Measurements from ENCODE around the gene LDLRAD4. TPM values are rescaled to one million over a fixed set of nuclear protein-coding genes. Genes with fewer than 3 reads are reported as not detected.

The LDLRAD4 gene
- total RNA-seq, 1 experiment from 2014 or later = 1.7 TPM

- Histone ChIP-seq H3K9me3 (ENCODE audit: insufficient read depth, low read depth) (no peaks in the 10 kb centered on the region), H4K20me1 (ENCODE audit: insufficient read depth) (no peaks in the 10 kb centered on the region), H3K4me3 (no peak overlapping the region), H3K27me3 (ENCODE audit: insufficient read depth, low read depth) (peaks cover 43% of the 10 kb centered on the region), H2AFZ (no peak overlapping the region), H3K4me2 (no peak overlapping the region), H3K4me1 (replicated peaks; ENCODE audit: insufficient read depth) (no peaks in the 10 kb centered on the region), H3F3A (ENCODE audit: insufficient read depth, low read depth) (no peaks in the 10 kb centered on the region), H3K9me2 (ENCODE audit: insufficient read depth) (no peaks in the 10 kb centered on the region), H3K27ac (no peak overlapping the region), H3K36me3 (ENCODE audit: low read depth) (no peaks in the 10 kb centered on the region), H3K79me2 (ENCODE audit: low read depth) (no peaks in the 10 kb centered on the region)
- no TSS peak for BruUV-seq (replicated peaks)
- TF ChIP-seq CTCF (conservative IDR thresholded peaks at IDR 0.05) (no peak), EZH2 (IDR thresholded peaks at IDR 0.05; ENCODE audit: low read depth) (no peak)
- POLR2A ChIA-PET (ENCODE audit: unreplicated experiment) = no interaction called here
- CTCF ChIA-PET = no interaction called here
- intact Hi-C loops (cut with micrococcal nuclease; ENCODE audit: unreplicated experiment) = no loop called here
- DNase-seq = no peak
Measured at GRCh38 chr18:13178976-13179375, 39.6 kb upstream of the LDLRAD4 start.

- Histone ChIP-seq H3K79me2 (ENCODE audit: low read depth) (no peaks in the 10 kb centered on the region), H2AFZ (no peak overlapping the region), H3F3A (ENCODE audit: insufficient read depth, low read depth) (no peaks in the 10 kb centered on the region), H4K20me1 (ENCODE audit: insufficient read depth) (no peaks in the 10 kb centered on the region), H3K9me2 (ENCODE audit: insufficient read depth) (no peaks in the 10 kb centered on the region), H3K4me1 (replicated peaks; ENCODE audit: insufficient read depth) (no peaks in the 10 kb centered on the region), H3K36me3 (ENCODE audit: low read depth) (no peaks in the 10 kb centered on the region), H3K4me2 (no peak overlapping the region), H3K9me3 (ENCODE audit: insufficient read depth, low read depth) (no peaks in the 10 kb centered on the region), H3K4me3 (no peak overlapping the region), H3K27ac (no peak overlapping the region), H3K27me3 (ENCODE audit: insufficient read depth, low read depth) (peaks cover 49% of the 10 kb centered on the region)
- TF ChIP-seq CTCF (conservative IDR thresholded peaks at IDR 0.05) (no peak), EZH2 (IDR thresholded peaks at IDR 0.05; ENCODE audit: low read depth) (no peak)
- intact Hi-C loops (cut with micrococcal nuclease; ENCODE audit: unreplicated experiment) = no loop called here
- POLR2A ChIA-PET (ENCODE audit: unreplicated experiment) = no interaction called here
- CTCF ChIA-PET = no interaction called here
- BruUV-seq (replicated peaks) = no TSS peak
- no peak for DNase-seq
Measured at GRCh38 chr18:13179566-13180113, 38.9 kb upstream of the LDLRAD4 start.

- no peak for DNase-seq
- no peak overlapping the region for H2AFZ ChIP-seq
- H3K36me3 ChIP-seq (ENCODE audit: low read depth) = no peaks in the 10 kb centered on the region
- no peaks in the 10 kb centered on the region for H3K9me3 ChIP-seq (ENCODE audit: insufficient read depth, low read depth)
- H3K27me3 ChIP-seq (ENCODE audit: insufficient read depth, low read depth) = peaks cover 49% of the 10 kb centered on the region
- H4K20me1 ChIP-seq (ENCODE audit: insufficient read depth) = no peaks in the 10 kb centered on the region
- CTCF ChIA-PET = no interaction called here
- no peaks in the 10 kb centered on the region for H3K9me2 ChIP-seq (ENCODE audit: insufficient read depth)
- no TSS peak for BruUV-seq (replicated peaks)
- POLR2A ChIA-PET (ENCODE audit: unreplicated experiment) = no interaction called here
- no peak overlapping the region for H3K27ac ChIP-seq
- H3F3A ChIP-seq (ENCODE audit: insufficient read depth, low read depth) = no peaks in the 10 kb centered on the region
- no peaks in the 10 kb centered on the region for H3K4me1 ChIP-seq (replicated peaks; ENCODE audit: insufficient read depth)
- H3K79me2 ChIP-seq (ENCODE audit: low read depth) = no peaks in the 10 kb centered on the region
- no peak overlapping the region for H3K4me3 ChIP-seq
- TF ChIP-seq EZH2 (IDR thresholded peaks at IDR 0.05; ENCODE audit: low read depth) (no peak), CTCF (conservative IDR thresholded peaks at IDR 0.05) (no peak)
- intact Hi-C loops (cut with micrococcal nuclease; ENCODE audit: unreplicated experiment) = no loop called here
- H3K4me2 ChIP-seq = no peak overlapping the region
Measured at GRCh38 chr18:13180614-13181375, 37.8 kb upstream of the LDLRAD4 start.

All from PC-9 (cell line).